ENCODE results near the gene GNG13. TPM values are rescaled to one million over a fixed set of nuclear protein-coding genes. Genes with fewer than 3 reads are reported as not detected.

GNG13 gene
- total and polyA plus RNA-seq, 9 of the 15 experiments (the other 6 are each of a cell fraction or from before 2014, with no cell fraction given) = not detected

GRCh38 chr16:818132-818531 is 17.6 kb upstream of the GNG13 start:
- Histone ChIP-seq H3K9ac (ENCODE audit: insufficient read depth in 1 of 2, low read depth in 2 of 2, low read length in 2 of 2) (no peak overlapping the region), H3K4me3 (no peak overlapping the region), H2AFZ (ENCODE audit: low read depth, low read length) (no peak overlapping the region), H3K9me3 (replicated peaks; ENCODE audit: control insufficient read depth, insufficient read depth, low read depth, low read length) (no peaks in the 10 kb centered on the region; the same call in 1 of the 2 replicates), H4K20me1 (replicated peaks; ENCODE audit: control insufficient read depth, insufficient read depth, low read length) (no peaks in the 10 kb centered on the region), H3K4me2 (ENCODE audit: insufficient read depth, low read length) (no peak overlapping the region), H3K4me1 (replicated peaks in 1 of 2; ENCODE audit: control insufficient read depth in 2 of 2, insufficient read depth in 2 of 2, low read length in 2 of 2) (peaks cover 0 to 36% of the 10 kb centered on the region in 2 experiments; a peak in 2 of 5 replicates), H3K27ac (ENCODE audit: extremely low read depth, low read depth, low read length) (no peak overlapping the region), H3K79me2 (ENCODE audit: control insufficient read depth, insufficient read depth, low read length) (no peaks in the 10 kb centered on the region), H3K9me1 (ENCODE audit: control insufficient read depth, insufficient read depth, low read length) (no peaks in the 10 kb centered on the region), H3K27me3 (ENCODE audit: control insufficient read depth in 2 of 2, insufficient read depth in 2 of 2, low read length in 2 of 2) (peaks cover 41 to 90% of the 10 kb centered on the region in 2 experiments), H3K36me3 (ENCODE audit: control insufficient read depth, insufficient read depth, low read length) (no peaks in the 10 kb centered on the region)
- ATAC-seq (no peak), FAIRE-seq (no peak), DNase-seq (ENCODE audit: extremely low read depth in 1 of 4, low spot score in 3 of 4) (no peak)
- POLR2A ChIA-PET = no interaction called here
- no TSS peak for BruUV-seq (replicated peaks)
- intact Hi-C loops (cut with micrococcal nuclease) (no loop called here), in situ Hi-C loops (cut with MboI) (no loop called here)
- CTCF ChIA-PET (ENCODE audit: low intra/inter-chr PET ratio) = no interaction called here
- WGBS (ENCODE audit: insufficient coverage, low coverage, missing lambda C conversion rate) = 0% methylated on average over 8 of the region's 8 CpGs
- TF ChIP-seq RFX5 (IDR thresholded peaks at IDR 0.05; ENCODE audit: low read depth, low read length) (no peak), FOSL1 (tag; conservative IDR thresholded peaks at IDR 0.05) (no peak), ZNF133 (CRISPR knock-in tag; IDR thresholded peaks at IDR 0.05) (no peak), LARP7 (IDR thresholded peaks at IDR 0.05) (no peak), HNRNPLL (IDR thresholded peaks at IDR 0.05; ENCODE audit: low read depth, low read length, poor library complexity, severe bottlenecking) (no peak), DDX20 (tag; IDR thresholded peaks at IDR 0.05; ENCODE audit: low read depth) (no peak), COPS2 (conservative IDR thresholded peaks at IDR 0.05) (no peak), PTRF (tag; IDR thresholded peaks at IDR 0.05) (no peak), ZBTB1 (CRISPR knock-in tag; IDR thresholded peaks at IDR 0.05; ENCODE audit: borderline replicate concordance, low read depth) (no peak), MECOM (CRISPR knock-in tag; IDR thresholded peaks at IDR 0.05) (no peak), TFAM (CRISPR knock-in tag; conservative IDR thresholded peaks at IDR 0.05) (no peak), CHD1 (IDR thresholded peaks at IDR 0.05; ENCODE audit: low read length) (no peak), NRF1 (conservative IDR thresholded peaks at IDR 0.05 in 1 of 2, IDR thresholded peaks at IDR 0.05 in 1 of 2) (no peak), RUNX1 (IDR thresholded peaks at IDR 0.05; ENCODE audit: low read depth) (no peak), ZBTB17 (CRISPR knock-in tag; IDR thresholded peaks at IDR 0.05) (no peak), PCBP1 (IDR thresholded peaks at IDR 0.05; ENCODE audit: low read depth, low read length, poor library complexity, severe bottlenecking) (no peak), TAF15 (IDR thresholded peaks at IDR 0.05; ENCODE audit: low read depth, low read length) (no peak), CREB5 (CRISPR knock-in tag; IDR thresholded peaks at IDR 0.05) (no peak), PPARD (CRISPR knock-in tag; IDR thresholded peaks at IDR 0.05) (no peak)
- TF ChIP-seq, protein P1, sequence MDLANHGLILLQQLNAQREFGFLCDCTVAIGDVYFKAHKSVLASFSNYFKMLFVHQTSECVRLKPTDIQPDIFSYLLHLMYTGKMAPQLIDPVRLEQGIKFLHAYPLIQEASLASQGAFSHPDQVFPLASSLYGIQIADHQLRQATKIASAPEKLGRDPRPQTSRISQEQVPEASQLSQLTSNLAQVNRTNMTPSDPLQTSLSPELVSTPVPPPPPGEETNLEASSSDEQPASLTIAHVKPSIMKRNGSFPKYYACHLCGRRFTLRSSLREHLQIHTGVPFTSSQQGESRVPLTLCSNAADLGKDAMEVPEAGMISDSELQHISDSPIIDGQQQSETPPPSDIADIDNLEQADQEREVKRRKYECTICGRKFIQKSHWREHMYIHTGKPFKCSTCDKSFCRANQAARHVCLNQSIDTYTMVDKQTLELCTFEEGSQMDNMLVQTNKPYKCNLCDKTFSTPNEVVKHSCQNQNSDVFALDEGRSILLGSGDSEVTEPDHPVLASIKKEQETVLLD (IDR thresholded peaks at IDR 0.05) = no peak

All from K562 (cell line).